ENCODE data around the gene DNAJC9.
"Not testable (repeated sequence)": the region's sequence is repeated elsewhere in the genome, so short reads cannot be mapped to it uniquely, and the experiment has no call there.

DNAJC9 gene

DNA sequence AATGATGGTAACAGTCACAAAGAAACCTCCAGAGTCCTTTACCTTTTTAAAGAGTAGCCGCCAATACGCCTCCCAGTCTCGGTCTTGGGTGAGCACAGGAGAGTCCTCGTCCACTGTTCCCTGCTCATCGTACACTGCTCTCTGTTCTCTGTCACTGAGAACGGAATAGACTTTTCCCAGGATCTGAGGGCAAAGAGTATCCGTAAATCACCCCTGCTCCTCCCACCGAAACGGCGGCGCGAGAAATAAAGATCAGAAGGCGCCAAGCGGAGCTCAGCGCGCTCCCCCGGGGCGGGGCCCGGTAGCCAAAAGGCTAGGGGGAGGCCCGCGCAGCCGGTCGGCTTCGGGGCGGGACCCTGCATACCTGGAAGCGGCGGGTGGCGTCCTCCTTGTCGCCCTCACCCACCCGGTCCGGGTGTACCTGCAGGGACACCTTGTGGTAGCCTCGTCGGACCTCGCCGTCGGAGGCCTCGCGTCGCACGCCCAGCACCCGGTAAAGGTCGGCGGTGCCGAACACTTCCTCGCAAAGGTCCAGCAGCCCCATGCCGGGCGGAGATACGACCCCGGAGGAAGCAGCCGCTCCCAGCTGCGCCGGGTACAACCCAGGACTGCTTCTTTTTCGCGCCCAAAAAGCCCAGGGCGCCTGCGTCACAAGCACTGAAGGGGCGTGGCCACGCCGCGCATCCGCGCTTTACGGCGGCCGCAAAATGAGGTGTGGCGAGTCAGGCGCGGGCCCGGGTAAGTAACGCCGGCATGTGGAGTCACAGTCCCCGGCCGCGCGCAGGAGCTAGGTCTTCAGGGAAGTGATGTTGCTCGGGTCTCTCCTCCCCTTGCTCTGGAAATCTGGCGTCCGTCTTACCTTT is at the start of gene DNAJC9:
Gene DNAJC9, minus strand, starts transcription at position 610 of the 863 bp plus-strand sequence. Its CDS starts 66 bp downstream, at position 544.
- ATAC-seq: peak; percentile 92

DNA sequence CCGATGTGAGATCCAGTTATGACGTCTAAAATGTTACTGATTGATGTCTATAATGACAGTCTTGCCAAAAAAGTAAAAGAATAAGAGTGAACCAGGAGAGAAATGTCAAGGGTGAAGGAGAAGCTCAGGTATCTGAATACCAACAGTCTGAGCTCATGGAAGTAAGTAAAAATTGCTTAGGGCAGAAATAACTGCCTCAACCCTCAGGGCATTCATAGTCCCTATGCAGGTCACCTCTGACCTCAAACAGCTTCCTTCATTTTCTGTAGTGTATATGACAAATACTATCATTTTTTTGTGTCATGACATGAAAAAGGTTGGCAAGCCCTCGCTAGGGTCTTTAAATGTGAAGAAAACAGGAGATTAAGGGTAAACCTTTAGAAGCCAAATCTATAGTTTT is 46.4 kb upstream of the DNAJC9 start:
- DNase-seq: no peak
- no peak for ATAC-seq

More for the DNA sequence above, at the start of gene DNAJC9:
- DNase-seq: peak; percentile 98

DNA sequence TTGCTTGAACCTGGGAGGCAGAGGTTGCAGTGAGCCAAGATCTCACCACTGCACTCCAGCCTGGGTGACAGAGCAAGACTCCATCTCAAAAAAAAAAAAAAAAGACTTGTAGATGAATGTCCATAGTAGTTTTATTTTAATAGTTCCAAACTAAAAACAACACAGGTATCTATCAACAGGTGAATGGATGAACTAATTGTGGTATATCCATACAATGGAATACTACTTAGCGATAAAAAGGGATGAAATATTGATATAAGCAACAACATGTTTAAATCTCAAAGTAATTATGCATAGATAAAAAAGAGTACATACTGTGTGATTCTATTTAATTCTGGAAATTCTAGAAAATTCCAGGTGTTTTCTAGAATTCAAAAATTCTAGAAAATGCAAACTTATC is 42.9 kb upstream of the DNAJC9 start:
- DNase-seq (no peak), ATAC-seq (no peak)

DNA sequence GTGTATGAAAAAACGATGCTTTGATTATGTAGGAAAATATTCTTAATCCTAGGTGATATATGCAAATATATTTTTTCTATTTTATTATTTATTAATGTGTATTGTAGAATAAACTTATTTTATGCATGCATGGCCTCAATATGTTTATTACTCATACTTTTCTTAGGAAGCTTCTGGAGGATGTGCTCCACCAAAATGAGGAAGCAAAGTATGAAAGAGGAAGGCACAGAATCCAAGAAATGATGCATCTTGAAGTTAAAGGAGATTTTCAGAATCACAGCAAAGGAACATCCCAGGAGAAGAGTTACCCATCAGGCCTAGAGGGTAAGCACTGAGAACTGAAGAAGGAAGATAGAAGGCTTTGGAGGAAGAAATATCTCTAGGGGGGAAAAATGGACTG is 40.4 kb upstream of the DNAJC9 start:
- ATAC-seq: no peak

DNA sequence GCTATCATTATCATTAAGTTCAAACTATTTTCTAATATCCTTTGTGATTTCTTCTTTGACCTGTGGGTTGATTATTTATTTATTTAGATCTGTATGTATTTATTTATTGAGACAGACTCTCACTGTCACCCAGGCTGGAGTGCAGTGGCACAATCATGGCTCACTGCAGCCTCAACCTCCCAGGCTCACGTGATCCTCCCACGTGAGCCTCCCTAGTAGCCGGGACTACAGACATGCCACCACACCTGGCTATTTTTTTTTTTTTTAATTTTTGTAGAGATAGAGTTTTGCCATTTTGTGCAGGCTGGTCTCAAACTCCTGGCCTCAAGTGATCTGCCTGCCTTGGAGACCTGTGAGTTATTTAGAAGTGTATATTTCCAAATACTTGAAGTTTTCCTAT is 34.0 kb upstream of the DNAJC9 start:
- ATAC-seq: no peak
- DNase-seq: no peak

More for the DNA sequence above, 40.4 kb upstream of the DNAJC9 start:
- DNase-seq: no peak

DNA sequence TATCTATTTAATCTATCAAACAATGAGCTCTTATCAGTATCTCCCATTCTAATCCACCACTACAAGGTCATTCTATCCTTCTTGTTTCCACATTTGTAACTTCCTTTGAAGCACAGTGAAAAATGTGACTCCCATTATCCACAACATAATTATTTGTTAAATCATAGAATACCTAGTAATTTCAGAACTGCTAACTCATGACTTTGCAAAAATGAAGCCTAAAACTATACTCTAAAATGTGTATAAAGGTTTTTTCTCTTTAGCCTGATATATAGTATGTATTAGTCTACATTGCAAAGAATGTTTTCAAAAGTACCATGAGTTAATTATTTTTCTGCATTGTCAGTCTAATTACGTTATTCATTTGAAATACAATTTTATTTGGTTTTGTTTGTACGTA is 17.4 kb upstream of the DNAJC9 start:
- ATAC-seq: no peak
- DNase-seq: no peak

DNA sequence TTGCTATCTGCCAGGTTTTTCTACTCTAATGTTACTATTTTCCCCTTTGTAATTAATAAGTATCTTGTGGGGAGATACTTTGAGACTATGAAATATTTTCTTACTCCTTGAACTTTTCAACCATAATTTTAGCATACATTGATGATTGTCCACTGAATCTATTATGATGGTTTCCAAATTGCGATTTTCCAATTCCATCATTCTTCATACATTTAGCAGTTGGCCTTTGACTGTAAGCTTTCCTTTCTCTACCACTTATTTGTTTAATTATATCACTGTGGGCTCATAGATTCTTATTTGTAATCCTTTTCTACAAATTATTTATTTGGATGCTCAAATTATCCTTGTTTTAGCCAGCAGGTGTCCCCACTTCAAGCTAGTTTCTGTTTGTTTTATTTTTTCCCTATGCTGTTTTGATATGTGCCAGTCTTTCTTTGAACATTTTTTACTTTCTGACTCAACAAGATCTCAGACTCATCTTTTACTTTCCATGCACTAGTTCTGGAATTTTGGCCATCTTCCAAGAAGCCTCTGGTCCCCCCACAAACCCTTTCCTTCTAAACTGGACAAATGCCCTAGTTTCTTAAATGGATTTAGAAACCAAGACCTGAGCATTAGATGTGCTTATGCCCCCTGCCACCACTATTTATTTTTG is 16.8 kb upstream of the DNAJC9 start:
- DNase-seq (no peak), ATAC-seq (no peak)

DNA sequence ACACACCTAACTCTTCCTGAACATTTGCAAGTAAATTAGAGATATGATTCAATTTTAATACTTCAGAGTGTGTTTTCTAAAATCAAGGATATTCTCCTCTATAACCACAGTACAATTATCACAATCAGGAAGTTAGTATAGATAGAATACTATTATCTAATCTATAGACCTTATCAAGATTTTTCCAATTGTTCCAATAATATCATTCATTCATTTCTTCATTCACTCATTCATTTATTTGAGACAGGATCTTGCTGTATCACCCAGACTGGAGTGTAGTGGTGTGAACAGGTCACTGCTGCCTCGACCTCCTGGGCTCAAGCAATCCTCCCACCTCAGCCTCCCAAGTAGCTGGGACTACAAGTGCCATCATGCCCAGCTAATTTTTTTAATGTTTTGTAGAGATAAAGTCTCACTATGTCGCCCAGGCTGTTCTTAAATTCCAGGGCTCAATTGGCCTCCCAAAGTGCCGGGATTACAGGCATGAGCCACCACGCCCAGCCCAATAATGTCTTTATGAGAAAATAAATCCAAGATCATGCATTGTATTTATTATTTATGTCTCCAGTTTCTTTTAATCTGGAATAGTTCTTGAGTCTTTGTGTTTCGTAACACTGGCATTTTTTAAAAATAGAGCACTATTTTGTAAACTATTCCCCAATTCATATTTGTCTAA is 16.0 kb upstream of the DNAJC9 start:
- DNase-seq (no peak), ATAC-seq (no peak)

- DNase-seq (no peak), ATAC-seq (peak; percentile 59)
Measured at GRCh38 chr10:73262105-73262730, 15.2 kb upstream of the DNAJC9 start.

- ATAC-seq: no peak
- DNase-seq: no peak
Measured at GRCh38 chr10:73261362-73261995, 14.4 kb upstream of the DNAJC9 start.

- ATAC-seq, DNase-seq: not testable (repeated sequence)
Measured at GRCh38 chr10:73258612-73259011, 11.6 kb upstream of the DNAJC9 start.

DNA sequence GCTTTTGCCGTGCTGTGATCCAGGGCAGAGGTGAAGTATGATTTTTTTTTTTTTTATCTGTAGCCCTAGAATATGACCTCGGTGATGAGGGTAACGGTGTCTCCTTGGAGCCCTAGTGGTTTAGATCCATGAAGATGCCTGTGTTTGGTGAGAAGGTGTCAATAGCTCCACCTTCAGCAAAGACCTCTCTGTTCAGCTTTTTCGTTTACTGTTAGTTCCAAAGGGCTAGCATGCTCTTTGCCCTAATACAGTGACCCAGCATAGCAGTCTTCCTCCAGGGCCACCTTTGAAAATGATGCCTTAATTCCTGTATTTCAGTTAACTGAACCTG is 6.1 kb upstream of the DNAJC9 start:
- ATAC-seq (no peak), DNase-seq (no peak)

DNA sequence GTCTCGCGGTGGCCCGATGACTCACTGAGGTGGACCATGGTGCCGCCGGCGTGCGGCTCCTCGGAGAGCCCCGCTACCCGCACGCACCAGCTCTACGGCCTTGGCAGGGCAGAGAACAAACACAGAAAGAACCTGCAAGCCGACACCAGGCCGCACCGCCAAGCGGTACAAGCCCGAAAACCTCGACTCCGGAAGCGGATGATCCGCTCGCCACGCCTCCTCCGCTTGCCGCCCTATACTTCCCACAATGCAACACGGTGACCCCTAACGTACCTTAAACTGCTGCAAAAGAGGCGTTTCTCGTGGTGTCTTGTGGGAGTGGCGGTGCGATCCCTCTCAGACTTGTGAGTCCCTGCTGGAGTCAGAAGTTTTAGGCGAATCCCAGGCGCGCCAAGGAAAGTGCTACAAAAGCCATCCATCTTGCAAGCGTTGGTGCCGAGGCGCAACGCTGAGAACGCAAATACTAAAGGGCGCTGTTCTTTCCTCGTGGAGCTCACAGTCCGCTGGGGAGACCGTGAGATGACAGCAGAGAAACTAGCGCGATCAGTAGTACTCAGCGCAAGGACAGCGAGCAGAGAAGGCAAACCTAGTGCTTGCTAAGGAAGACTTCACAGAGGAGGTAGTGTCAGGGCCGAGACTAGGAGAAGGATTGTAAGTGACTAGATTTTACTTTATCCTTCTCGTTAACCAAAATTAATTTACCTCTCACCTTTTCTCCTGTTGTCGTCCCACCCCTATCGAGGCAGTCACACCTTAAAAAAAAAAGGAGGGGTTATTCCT is 5.6 kb upstream of the DNAJC9 start, which contains the start of gene MRPS16:
Gene MRPS16, minus strand, starts transcription at position 200 of the 780 bp plus-strand sequence. Its CDS starts 162 bp downstream, at position 38.
- ATAC-seq (peak; percentile 93), DNase-seq (peak; percentile 90)

GRCh38 chr10:73251683-73252444 is 4.8 kb upstream of the DNAJC9 start:
- ATAC-seq (peak; percentile 64), DNase-seq (peak; percentile 20)

DNA sequence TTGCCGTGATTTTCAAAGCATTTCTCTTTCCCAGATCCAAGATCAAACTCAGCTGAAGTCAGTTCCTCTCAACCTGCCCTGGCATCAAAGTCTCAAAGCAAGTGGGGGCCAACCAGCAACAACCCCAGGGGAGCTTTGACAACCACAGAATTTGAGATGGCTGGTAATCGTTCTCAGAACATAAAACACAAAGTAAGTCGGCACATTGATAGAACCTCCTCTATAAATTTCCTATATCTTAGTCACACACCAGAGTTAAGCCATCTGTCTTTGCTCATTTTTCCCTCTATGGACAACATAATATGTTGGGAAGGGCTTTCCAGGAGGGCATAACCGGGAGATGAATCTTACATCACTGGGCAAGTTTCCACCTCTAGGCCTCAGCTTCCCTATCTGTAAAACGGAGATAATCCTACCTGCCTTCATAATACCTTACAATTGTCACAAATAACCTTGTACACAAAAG is 1.2 kb upstream of the DNAJC9 start:
- no peak for DNase-seq

DNA sequence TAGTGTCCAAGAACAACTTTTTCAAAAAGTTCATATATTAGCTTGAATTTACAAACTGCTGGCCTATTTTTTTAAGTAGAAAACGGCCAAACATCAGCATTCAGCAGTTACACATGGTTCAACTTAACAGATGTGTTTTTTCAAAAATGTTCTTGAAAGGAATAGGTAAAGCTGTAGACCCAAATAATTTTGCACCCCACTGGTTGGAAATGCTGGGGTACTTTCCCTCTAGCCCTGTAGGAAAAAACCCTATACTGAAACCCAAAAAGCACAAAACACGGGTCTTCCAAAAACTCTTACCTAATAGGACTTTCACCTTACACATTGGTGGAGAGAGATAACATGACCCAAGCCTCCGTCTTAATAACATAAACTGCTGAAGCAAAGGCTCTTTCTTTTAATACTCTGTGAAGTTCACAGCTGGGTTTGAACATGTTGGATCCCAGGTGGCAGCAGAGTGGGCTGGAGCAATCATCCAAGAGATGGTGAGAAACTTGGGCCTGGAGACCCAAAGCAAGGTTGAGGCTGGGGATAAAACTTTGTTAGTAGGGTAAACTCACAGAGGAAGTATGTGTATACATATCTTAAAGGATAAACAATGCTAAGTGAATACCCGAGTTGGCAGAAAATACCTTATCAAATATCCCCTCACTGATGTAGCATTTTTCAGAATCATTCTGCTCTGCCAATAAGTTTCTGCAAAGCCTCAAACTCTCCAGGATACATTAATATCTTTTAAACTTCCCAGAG is 629 bp upstream of the DNAJC9 start:
- no peak for ATAC-seq
- no peak for DNase-seq

More for the DNA sequence above, 1.2 kb upstream of the DNAJC9 start:
- no peak for ATAC-seq

- DNase-seq: no peak
- no peak for ATAC-seq
Measured at GRCh38 chr10:73246322-73246645, 771 bp downstream of the DNAJC9 start.

DNA sequence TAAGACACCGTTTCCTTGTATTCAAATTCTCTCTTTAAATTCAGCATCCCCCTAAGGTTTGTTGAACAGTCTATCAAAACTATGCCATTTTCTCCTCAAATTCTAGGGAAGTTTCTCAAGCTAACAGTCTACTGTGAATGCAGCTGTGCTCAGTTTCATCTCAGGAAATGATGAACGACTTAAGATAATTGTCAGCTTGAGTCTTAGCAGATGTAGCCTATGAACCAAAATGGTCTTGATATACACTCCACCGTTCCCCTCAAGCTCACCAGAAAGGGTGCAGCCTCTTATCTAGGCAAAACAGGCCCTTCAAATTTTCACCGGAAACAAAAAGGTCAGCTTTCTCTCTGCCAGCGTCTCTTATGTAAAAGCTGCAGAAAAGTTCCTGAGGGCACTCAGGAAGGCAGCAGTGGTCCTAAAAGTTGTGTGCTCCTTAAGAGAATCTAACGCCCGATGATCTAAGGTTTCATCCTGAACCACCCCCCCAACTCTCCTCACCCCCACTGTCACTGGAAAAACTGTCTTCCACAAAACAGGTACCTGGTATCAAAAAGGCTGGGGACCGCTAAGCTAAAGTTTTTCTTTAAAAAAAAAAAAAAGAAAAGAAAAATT is 2.1 kb downstream of the DNAJC9 start:
- ATAC-seq: no peak
- no peak for DNase-seq

- no peak for ATAC-seq
- no peak for DNase-seq
Measured at GRCh38 chr10:73239908-73240307, 7.1 kb downstream of the DNAJC9 start.

Measured in stimulated activated naive CD8-positive, alpha-beta T cell treated with anti-CD3 and anti-CD28 coated beads, Interleukin-15, Interleukin-2, amounts not matched to agents 100 U/mL and 50 U/mL, for 24 hours (primary cell).